Measurements from ENCODE around the gene RNF144B.

GRCh38 chr6:18489335-18489734 lies 102.2 kb downstream of the RNF144B start:
- no peak for TF ChIP-seq CTCF (IDR thresholded peaks at IDR 0.05; ENCODE audit: low read depth, low read length, poor library complexity, severe bottlenecking)
- no peak for TF ChIP-seq EZH2phosphoT487 (IDR thresholded peaks at IDR 0.05; ENCODE audit: borderline replicate concordance, low read length)
